ENCODE data around the gene ELAVL2.

The ELAVL2 gene

GRCh38 chr9:23766613-23767012 is 59.4 kb downstream of the ELAVL2 start:
- Histone ChIP-seq H3K79me2 (no peaks in the 10 kb centered on the region), H2AFZ (no peak overlapping the region), H3K4me1 (no peaks in the 10 kb centered on the region), H3K9me3 (ENCODE audit: control insufficient read depth, low read length) (no peaks in the 10 kb centered on the region), H3K27ac (no peak overlapping the region), H3K36me3 (ENCODE audit: control insufficient read depth, insufficient read depth, low read length) (no peaks in the 10 kb centered on the region), H3K9ac (no peak overlapping the region), H3K27me3 (ENCODE audit: control insufficient read depth, insufficient read depth, low read length) (no peaks in the 10 kb centered on the region), H3K4me3 (ENCODE audit: low read depth, low read length) (no peak overlapping the region), H3K4me2 (ENCODE audit: low read length) (no peak overlapping the region)
- TF ChIP-seq CTCF (IDR thresholded peaks at IDR 0.05): no peak

GRCh38 chr9:23765561-23765960 is 60.5 kb downstream of the ELAVL2 start:
- no peaks in the 10 kb centered on the region for H3K4me1 ChIP-seq
- H3K27me3 ChIP-seq (ENCODE audit: control insufficient read depth, insufficient read depth, low read length): no peaks in the 10 kb centered on the region
- no peak overlapping the region for H2AFZ ChIP-seq
- no peaks in the 10 kb centered on the region for H3K36me3 ChIP-seq (ENCODE audit: control insufficient read depth, insufficient read depth, low read length)
- no peak overlapping the region for H3K27ac ChIP-seq
- H3K9me3 ChIP-seq (ENCODE audit: control insufficient read depth, low read length): no peaks in the 10 kb centered on the region
- no peaks in the 10 kb centered on the region for H3K79me2 ChIP-seq
- no peak overlapping the region for H3K4me3 ChIP-seq (ENCODE audit: low read depth, low read length)
- no peak overlapping the region for H3K9ac ChIP-seq
- H3K4me2 ChIP-seq (ENCODE audit: low read length): no peak overlapping the region
- no peak for TF ChIP-seq CTCF (IDR thresholded peaks at IDR 0.05)

- no peak overlapping the region for H2AFZ ChIP-seq
- H3K4me2 ChIP-seq (ENCODE audit: low read length): no peak overlapping the region
- H3K4me3 ChIP-seq (ENCODE audit: low read depth, low read length): no peak overlapping the region
- no peaks in the 10 kb centered on the region for H3K79me2 ChIP-seq
- no peak for TF ChIP-seq CTCF (IDR thresholded peaks at IDR 0.05)
- H3K36me3 ChIP-seq (ENCODE audit: control insufficient read depth, insufficient read depth, low read length): no peaks in the 10 kb centered on the region
- H3K27me3 ChIP-seq (ENCODE audit: control insufficient read depth, insufficient read depth, low read length): no peaks in the 10 kb centered on the region
- H3K27ac ChIP-seq: no peak overlapping the region
- H3K9me3 ChIP-seq (ENCODE audit: control insufficient read depth, low read length): no peaks in the 10 kb centered on the region
- no peaks in the 10 kb centered on the region for H3K4me1 ChIP-seq
- no peak overlapping the region for H3K9ac ChIP-seq
These were observed 61.8 kb downstream of the ELAVL2 start for GRCh38 chr9:23764219-23764618.

- Histone ChIP-seq H3K27ac (no peak overlapping the region), H3K4me2 (ENCODE audit: low read length) (no peak overlapping the region), H3K9me3 (ENCODE audit: control insufficient read depth, low read length) (no peaks in the 10 kb centered on the region), H2AFZ (no peak overlapping the region), H3K4me1 (no peaks in the 10 kb centered on the region), H3K9ac (no peak overlapping the region), H3K27me3 (ENCODE audit: control insufficient read depth, insufficient read depth, low read length) (no peaks in the 10 kb centered on the region), H3K36me3 (ENCODE audit: control insufficient read depth, insufficient read depth, low read length) (no peaks in the 10 kb centered on the region), H3K79me2 (no peaks in the 10 kb centered on the region), H3K4me3 (ENCODE audit: low read depth, low read length) (no peak overlapping the region)
- TF ChIP-seq CTCF (IDR thresholded peaks at IDR 0.05): no peak
These were observed 71.5 kb downstream of the ELAVL2 start for GRCh38 chr9:23754551-23754950.

- H3K9ac ChIP-seq: no peak overlapping the region
- H3K4me1 ChIP-seq: no peaks in the 10 kb centered on the region
- no peaks in the 10 kb centered on the region for H3K79me2 ChIP-seq
- TF ChIP-seq CTCF (IDR thresholded peaks at IDR 0.05): no peak
- no peaks in the 10 kb centered on the region for H3K36me3 ChIP-seq (ENCODE audit: control insufficient read depth, insufficient read depth, low read length)
- H3K4me3 ChIP-seq (ENCODE audit: low read depth, low read length): no peak overlapping the region
- no peaks in the 10 kb centered on the region for H3K27me3 ChIP-seq (ENCODE audit: control insufficient read depth, insufficient read depth, low read length)
- no peak overlapping the region for H3K4me2 ChIP-seq (ENCODE audit: low read length)
- H3K9me3 ChIP-seq (ENCODE audit: control insufficient read depth, low read length): no peaks in the 10 kb centered on the region
- no peak overlapping the region for H3K27ac ChIP-seq
- no peak overlapping the region for H2AFZ ChIP-seq
These were observed 73.2 kb downstream of the ELAVL2 start for GRCh38 chr9:23752859-23753258.

Data from parathyroid adenoma (tissue), 2 donors.